Measurements from ENCODE around the gene CYS1. TPM values are rescaled to one million over a fixed set of nuclear protein-coding genes. Genes with fewer than 3 reads are reported as not detected.

Gene CYS1
- total RNA-seq, 4 donors from 2014 or later = 0.59 to 47.2 (median 2.7) TPM

- Histone ChIP-seq H3K4me3 (replicated peaks in 1 of 3) (no peak overlapping the region), H3K4me1 (peaks cover 5 to 39% of the 10 kb centered on the region in 2 donors), H3K36me3 (no peaks in the 10 kb centered on the region), H3K9me3 (no peaks in the 10 kb centered on the region), H3K27me3 (no peaks in the 10 kb centered on the region), H3K27ac (peak overlapping the region in 1 of 3 donors; percentile 56)
- no peak for TF ChIP-seq POLR2A (IDR thresholded peaks at IDR 0.05)
- TF ChIP-seq CTCF (IDR thresholded peaks at IDR 0.05) = no peak
- no peak for DNase-seq
- 53 to 55% methylated on average over 4 of the region's 4 CpGs for WGBS, 2 donors
- intact Hi-C loops (cut with DNase I) = no loop called here
Measured at GRCh38 chr2:10086950-10087349, 6.7 kb upstream of the CYS1 start.

GRCh38 chr2:10085668-10086059 lies 5.5 kb upstream of the CYS1 start:
- no peak for DNase-seq
- H3K36me3 ChIP-seq = no peaks in the 10 kb centered on the region
- no peak overlapping the region for H3K27ac ChIP-seq
- no peak overlapping the region for H3K4me3 ChIP-seq (replicated peaks in 1 of 3)
- no peaks in the 10 kb centered on the region for H3K27me3 ChIP-seq
- no peaks in the 10 kb centered on the region for H3K9me3 ChIP-seq
- TF ChIP-seq CTCF (IDR thresholded peaks at IDR 0.05) (no peak), POLR2A (IDR thresholded peaks at IDR 0.05) (no peak)
- intact Hi-C loops (cut with DNase I) = no loop called here
- WGBS, 2 donors = 86 to 92% methylated on average over 11 of the region's 11 CpGs
- peaks cover 5 to 33% of the 10 kb centered on the region in 2 donors for H3K4me1 ChIP-seq

- H3K4me3 ChIP-seq (replicated peaks in 1 of 3) = no peak overlapping the region
- 74 to 79% methylated on average over 6 of the region's 6 CpGs for WGBS, 2 donors
- peaks cover 8 to 35% of the 10 kb centered on the region in 2 donors for H3K4me1 ChIP-seq
- H3K27ac ChIP-seq = no peak overlapping the region
- no peak for DNase-seq
- intact Hi-C loops (cut with DNase I) = no loop called here
- no peaks in the 10 kb centered on the region for H3K9me3 ChIP-seq
- no peaks in the 10 kb centered on the region for H3K27me3 ChIP-seq
- H3K36me3 ChIP-seq = no peaks in the 10 kb centered on the region
- no peak for TF ChIP-seq CTCF (IDR thresholded peaks at IDR 0.05)
- no peak for TF ChIP-seq POLR2A (IDR thresholded peaks at IDR 0.05)
Measured at GRCh38 chr2:10085043-10085667, 4.9 kb upstream of the CYS1 start.

GRCh38 chr2:10084223-10084865 lies 4.1 kb upstream of the CYS1 start:
- Histone ChIP-seq H3K36me3 (no peaks in the 10 kb centered on the region), H3K9me3 (no peaks in the 10 kb centered on the region), H3K4me3 (replicated peaks in 1 of 3) (no peak overlapping the region), H3K27ac (peak overlapping the region in 1 of 3 donors; percentile 61), H3K27me3 (no peaks in the 10 kb centered on the region), H3K4me1 (peaks cover 8 to 35% of the 10 kb centered on the region in 2 donors)
- intact Hi-C loops (cut with DNase I) = no loop called here
- TF ChIP-seq CTCF (IDR thresholded peaks at IDR 0.05) (no peak), POLR2A (IDR thresholded peaks at IDR 0.05) (no peak)
- DNase-seq = no peak
- WGBS, 2 donors = 77 to 82% methylated on average over 12 of the region's 12 CpGs

- Histone ChIP-seq H3K27me3 (no peaks in the 10 kb centered on the region), H3K27ac (peak overlapping the region in 1 of 3 donors; percentile 61), H3K4me1 (peaks cover 13 to 36% of the 10 kb centered on the region in 2 donors), H3K9me3 (no peaks in the 10 kb centered on the region), H3K4me3 (replicated peaks in 1 of 3) (no peak overlapping the region), H3K36me3 (no peaks in the 10 kb centered on the region)
- TF ChIP-seq POLR2A (IDR thresholded peaks at IDR 0.05) = no peak
- no peak for TF ChIP-seq CTCF (IDR thresholded peaks at IDR 0.05)
- no peak for DNase-seq
- 54 to 73% methylated on average over 13 of the region's 13 CpGs for WGBS, 2 donors
- intact Hi-C loops (cut with DNase I) = no loop called here
Measured at GRCh38 chr2:10083692-10084211, 3.5 kb upstream of the CYS1 start.
